Measurements from ENCODE around the gene PNP. TPM values are rescaled to one million over a fixed set of nuclear protein-coding genes. Genes with fewer than 3 reads are reported as not detected.

Gene PNP
- total and polyA plus RNA-seq, 9 donors, result 3.4 to 23.0 (median 7.5) TPM

DNA sequence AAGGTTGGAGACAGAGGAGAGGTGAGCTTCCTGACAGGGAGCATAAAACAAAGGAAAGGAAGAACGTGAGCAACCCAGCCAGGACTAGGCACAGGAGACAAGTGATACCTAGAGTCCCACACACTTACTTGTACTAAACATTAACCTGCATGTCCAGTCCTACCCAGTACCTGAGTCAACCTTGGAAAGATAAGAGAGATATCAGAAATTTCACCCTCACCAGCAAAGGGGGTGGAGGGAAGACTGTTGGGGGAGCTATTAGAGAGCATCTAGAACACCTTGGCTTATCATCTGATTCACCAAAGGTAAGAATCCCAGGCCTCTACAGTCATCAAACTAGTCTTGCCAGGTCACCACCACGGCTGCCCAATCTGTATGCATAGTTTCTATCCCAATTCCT lies 44.4 kb upstream of the PNP start:
- Histone ChIP-seq H3K27ac (no peak overlapping the region), H3K36me3 (no peaks in the 10 kb centered on the region), H3K4me3 (no peak overlapping the region), H3K27me3 (no peaks in the 10 kb centered on the region), H3K4me1 (ENCODE audit: insufficient read depth) (peaks cover under 1% of the 10 kb centered on the region), H3K9me3 (no peaks in the 10 kb centered on the region)
- intact Hi-C loops (cut with DNase I), result no loop called here
- DNase-seq, result no peak
- no peak for TF ChIP-seq EP300 (IDR thresholded peaks at IDR 0.05)
- TF ChIP-seq POLR2A (IDR thresholded peaks at IDR 0.05), result no peak
- no peak for TF ChIP-seq CTCF (IDR thresholded peaks at IDR 0.05)
- 27 to 40% (median 35%) methylated on average over 2 of the region's 2 CpGs for WGBS, 3 donors

- Histone ChIP-seq H3K4me1 (ENCODE audit: insufficient read depth) (peaks cover 3% of the 10 kb centered on the region), H3K36me3 (no peaks in the 10 kb centered on the region), H3K4me3 (no peak overlapping the region), H3K27me3 (no peaks in the 10 kb centered on the region), H3K27ac (no peak overlapping the region), H3K9me3 (no peaks in the 10 kb centered on the region)
- no peak for TF ChIP-seq CTCF (IDR thresholded peaks at IDR 0.05)
- no peak for TF ChIP-seq POLR2A (IDR thresholded peaks at IDR 0.05)
- no peak for TF ChIP-seq EP300 (IDR thresholded peaks at IDR 0.05)
- DNase-seq, result no peak
- intact Hi-C loops (cut with DNase I), result no loop called here
- 74 to 82% (median 82%) methylated on average over 5 of the region's 5 CpGs for WGBS, 3 donors
These were observed 41.8 kb upstream of the PNP start for GRCh38 chr14:20427231-20428009.

DNA sequence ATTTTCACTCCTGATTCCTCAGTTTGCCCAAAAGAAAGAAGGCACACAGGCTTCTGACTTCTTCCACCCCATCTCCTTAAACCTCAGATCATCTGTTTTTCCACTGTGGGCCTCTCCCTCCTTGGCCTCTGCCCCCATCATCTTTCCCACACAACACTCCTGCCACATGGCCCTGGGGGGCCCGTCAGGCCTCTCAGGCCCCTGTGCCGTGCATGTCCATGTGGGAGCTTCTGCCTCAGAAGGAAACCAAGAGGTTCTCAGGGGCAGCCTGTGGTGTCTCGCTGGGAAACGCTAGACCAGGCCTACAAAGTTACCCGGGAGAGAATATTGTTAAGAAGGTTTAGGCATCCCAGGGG lies 41.2 kb upstream of the PNP start:
- TF ChIP-seq CTCF (IDR thresholded peaks at IDR 0.05), result no peak
- no peak for TF ChIP-seq EP300 (IDR thresholded peaks at IDR 0.05)
- no peak for TF ChIP-seq POLR2A (IDR thresholded peaks at IDR 0.05)
- Histone ChIP-seq H3K27ac (no peak overlapping the region), H3K27me3 (no peaks in the 10 kb centered on the region), H3K36me3 (no peaks in the 10 kb centered on the region), H3K4me1 (ENCODE audit: insufficient read depth) (peaks cover 3% of the 10 kb centered on the region), H3K9me3 (no peaks in the 10 kb centered on the region), H3K4me3 (no peak overlapping the region)
- 43 to 59% (median 47%) methylated on average over 5 of the region's 5 CpGs for WGBS, 3 donors
- intact Hi-C loops (cut with DNase I), result no loop called here
- no peak for DNase-seq

DNA sequence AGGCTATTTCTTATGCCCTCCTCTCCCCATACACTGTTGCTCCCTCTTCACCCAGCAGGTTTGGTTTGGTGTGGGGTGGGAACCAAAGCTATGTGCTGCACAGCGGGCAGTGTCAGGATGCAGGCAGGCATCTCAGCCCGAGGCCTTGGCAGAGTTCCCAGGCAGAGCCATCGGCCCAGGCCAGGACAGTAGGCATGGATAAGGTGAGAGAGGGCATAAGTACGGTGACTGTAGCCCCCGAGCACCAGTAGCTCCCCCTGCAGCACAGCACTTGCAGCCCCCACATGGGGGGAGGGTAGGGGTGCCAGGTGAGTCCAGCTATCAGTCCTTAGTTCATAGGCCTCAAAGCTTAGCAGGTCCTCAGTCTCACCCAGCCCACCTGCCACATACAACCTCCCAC lies 40.4 kb upstream of the PNP start:
- H3K36me3 ChIP-seq, result no peaks in the 10 kb centered on the region
- H3K9me3 ChIP-seq, result no peaks in the 10 kb centered on the region
- TF ChIP-seq CTCF (IDR thresholded peaks at IDR 0.05), result no peak
- no peak for TF ChIP-seq POLR2A (IDR thresholded peaks at IDR 0.05)
- TF ChIP-seq EP300 (IDR thresholded peaks at IDR 0.05), result no peak
- H3K27ac ChIP-seq, result no peak overlapping the region
- H3K27me3 ChIP-seq, result no peaks in the 10 kb centered on the region
- H3K4me1 ChIP-seq (ENCODE audit: insufficient read depth), result peaks cover 3% of the 10 kb centered on the region
- no peak overlapping the region for H3K4me3 ChIP-seq
- intact Hi-C loops (cut with DNase I), result no loop called here
- 47 to 59% (median 54%) methylated on average over 5 of the region's 5 CpGs for WGBS, 3 donors
- DNase-seq, result no peak
